CD4-positive, CD25-positive, alpha-beta regulatory T cell (primary cell): Measurements from ENCODE around the gene ZNF214. TPM values are rescaled to one million over a fixed set of nuclear protein-coding genes. Genes with fewer than 3 reads are reported as not detected.

Source experiments
- ATAC-seq, 2 donors: fragments of 150-1000 bp; cut with Tn5 transposase; one replicate each; pipeline ENCODE4 v1.10.0; 2021; ENCODE audit warnings: low read depth in 2 of 2, moderate number of reproducible peaks in 2 of 2, moderate library complexity in 1 of 2
- DNase-seq, 3 donors: peaks; one replicate each; pipeline versions ENCODE4 v3.0.0 to v3.0.0-alpha.2; 2012 to 2022; ENCODE audit warnings: mixed read lengths in 1 of 3
- H3K27ac ChIP-seq: one replicate; pipeline ENCODE4 v1.7.0; 2013; ENCODE audit warnings: mild to moderate bottlenecking, low read length; ENCODE audit not compliant: insufficient read depth, poor library complexity, severe bottlenecking
- H3K27me3 ChIP-seq: one replicate; pipeline ENCODE4 v1.7.0; 2013; ENCODE audit warnings: low read length; ENCODE audit not compliant: control insufficient read depth, insufficient read depth
- H3K36me3 ChIP-seq: one replicate; pipeline ENCODE4 v1.7.0; 2013; ENCODE audit warnings: mild to moderate bottlenecking, low read length, moderate library complexity; ENCODE audit not compliant: control insufficient read depth, insufficient read depth
- H3K4me1 ChIP-seq: 2 replicates; pipeline ENCODE4 v1.7.0; 2013; ENCODE audit warnings: mild to moderate bottlenecking, low read length; ENCODE audit not compliant: insufficient read depth, control insufficient read depth, poor library complexity, severe bottlenecking
- H3K4me3 ChIP-seq: one replicate; pipeline ENCODE4 v1.7.0; 2013; ENCODE audit warnings: low read depth, mild to moderate bottlenecking, low read length, moderate library complexity
- H3K9me3 ChIP-seq, 2 experiments: 1 replicate in 1 of 2; 2 replicates in 1 of 2; pipeline ENCODE4 v1.7.0; 2013; ENCODE audit warnings: low read length in 2 of 2, mild to moderate bottlenecking in 1 of 2, moderate library complexity in 1 of 2; ENCODE audit not compliant: control insufficient read depth in 2 of 2
- H3K27ac Mint-ChIP-seq, 3 donors: one replicate each; pipeline ENCODE4 v1.8.0; 2020 to 2022; ENCODE audit warnings: mild to moderate bottlenecking in 3 of 3, mixed read lengths in 3 of 3, moderate library complexity in 2 of 3
- H3K27me3 Mint-ChIP-seq: one replicate; pipeline ENCODE4 v1.8.0; 2022; ENCODE audit warnings: mild to moderate bottlenecking, mixed read lengths
- H3K36me3 Mint-ChIP-seq: one replicate; pipeline ENCODE4 v1.8.0; 2020; ENCODE audit warnings: mixed read lengths
- H3K4me1 Mint-ChIP-seq, 4 donors: one replicate each; pipeline ENCODE4 v1.8.0; 2020 to 2022; ENCODE audit warnings: mixed read lengths in 4 of 4, mild to moderate bottlenecking in 1 of 4
- H3K4me3 Mint-ChIP-seq, 4 donors: one replicate each; pipeline ENCODE4 v1.8.0; 2020 to 2022; ENCODE audit warnings: mild to moderate bottlenecking in 4 of 4, mixed read lengths in 4 of 4, moderate library complexity in 3 of 4
- H3K9me3 Mint-ChIP-seq, 7 donors: one replicate each; pipeline ENCODE4 v1.8.0; 2020 to 2022; ENCODE audit warnings: mixed read lengths in 7 of 7, mild to moderate bottlenecking in 3 of 7, moderate library complexity in 2 of 7
- polyA plus RNA-seq, 4 donors: library from polyadenylated mRNA; unstranded; fragments of 300-500 nt; fragmentation: Illumina TruSeq; gene quantifications; one replicate each; pipeline ENCODE4 v1.2.3, GENCODE V29; 2021
- total RNA-seq: library from RNA; stranded (reverse); gene quantifications from one replicate; pipeline ENCODE4 v1.2.3, GENCODE V29; 2022

The ZNF214 gene
- total and polyA plus RNA-seq, 5 donors from 2014 or later: not detected

GRCh38 chr11:7014118-7014517 lies 6.0 kb downstream of the ZNF214 start:
- Mint-ChIP-seq H3K27ac (no peak overlapping the region), H3K4me1 (no peaks in the 10 kb centered on the region), H3K4me3 (no peak overlapping the region), H3K36me3 (no peaks in the 10 kb centered on the region), H3K9me3 (peaks cover 0 to 1% (median 0%) of the 10 kb centered on the region in 7 donors), H3K27me3 (peaks cover 16% of the 10 kb centered on the region)
- Histone ChIP-seq H3K4me1 (no peaks in the 10 kb centered on the region), H3K9me3 (no peaks in the 10 kb centered on the region), H3K36me3 (no peaks in the 10 kb centered on the region), H3K27ac (no peak overlapping the region), H3K27me3 (no peaks in the 10 kb centered on the region), H3K4me3 (no peak overlapping the region)
- DNase-seq (no peak), ATAC-seq (no peak)

GRCh38 chr11:7004482-7004881 lies 15.7 kb downstream of the ZNF214 start:
- peaks cover 4% of the 10 kb centered on the region for H3K27me3 Mint-ChIP-seq

GRCh38 chr11:6995703-6996102 lies 24.4 kb downstream of the ZNF214 start:
- Histone ChIP-seq H3K4me3 (no peak overlapping the region), H3K27me3 (no peaks in the 10 kb centered on the region), H3K27ac (no peak overlapping the region), H3K9me3 (no peaks in the 10 kb centered on the region), H3K4me1 (no peaks in the 10 kb centered on the region), H3K36me3 (no peaks in the 10 kb centered on the region)
- Mint-ChIP-seq H3K9me3 (peaks cover 0 to 3% (median 0%) of the 10 kb centered on the region in 7 donors), H3K27ac (no peak overlapping the region), H3K36me3 (no peaks in the 10 kb centered on the region), H3K4me3 (no peak overlapping the region), H3K27me3 (no peaks in the 10 kb centered on the region), H3K4me1 (no peaks in the 10 kb centered on the region)
- no peak for DNase-seq
- ATAC-seq: no peak

More at GRCh38 chr11:7004482-7004881, 15.7 kb downstream of the ZNF214 start:
- H3K27ac Mint-ChIP-seq: no peak overlapping the region
- H3K36me3 Mint-ChIP-seq: no peaks in the 10 kb centered on the region
- H3K4me1 ChIP-seq: no peaks in the 10 kb centered on the region
- no peaks in the 10 kb centered on the region for H3K36me3 ChIP-seq
- H3K4me1 Mint-ChIP-seq: no peaks in the 10 kb centered on the region
- DNase-seq (no peak), ATAC-seq (no peak)
- H3K27me3 ChIP-seq: no peaks in the 10 kb centered on the region
- H3K27ac ChIP-seq: no peak overlapping the region
- H3K4me3 Mint-ChIP-seq: no peak overlapping the region
- peaks cover 0 to 3% (median 0%) of the 10 kb centered on the region in 7 donors for H3K9me3 Mint-ChIP-seq
- H3K4me3 ChIP-seq: no peak overlapping the region
- H3K9me3 ChIP-seq: no peaks in the 10 kb centered on the region

- no peak for ATAC-seq
- no peak overlapping the region for H3K27ac ChIP-seq
- no peaks in the 10 kb centered on the region for H3K4me1 Mint-ChIP-seq
- H3K27me3 ChIP-seq: no peaks in the 10 kb centered on the region
- no peak overlapping the region for H3K4me3 ChIP-seq
- no peaks in the 10 kb centered on the region for H3K36me3 ChIP-seq
- H3K9me3 Mint-ChIP-seq: peaks cover 0 to under 1% (median 0%) of the 10 kb centered on the region in 7 donors
- no peak overlapping the region for H3K27ac Mint-ChIP-seq
- no peak for DNase-seq
- H3K9me3 ChIP-seq: no peaks in the 10 kb centered on the region
- no peaks in the 10 kb centered on the region for H3K36me3 Mint-ChIP-seq
- H3K4me3 Mint-ChIP-seq: no peak overlapping the region
- no peaks in the 10 kb centered on the region for H3K27me3 Mint-ChIP-seq
- no peaks in the 10 kb centered on the region for H3K4me1 ChIP-seq
These were observed 27.4 kb downstream of the ZNF214 start for GRCh38 chr11:6992457-6993417.

GRCh38 chr11:6992026-6992425 lies 28.1 kb downstream of the ZNF214 start:
- no peaks in the 10 kb centered on the region for H3K9me3 ChIP-seq
- H3K27ac ChIP-seq: no peak overlapping the region
- H3K36me3 Mint-ChIP-seq: no peaks in the 10 kb centered on the region
- no peaks in the 10 kb centered on the region for H3K27me3 ChIP-seq
- H3K4me1 ChIP-seq: no peaks in the 10 kb centered on the region
- H3K9me3 Mint-ChIP-seq: no peaks in the 10 kb centered on the region
- ATAC-seq: no peak
- no peak overlapping the region for H3K4me3 Mint-ChIP-seq
- no peaks in the 10 kb centered on the region for H3K4me1 Mint-ChIP-seq
- H3K27me3 Mint-ChIP-seq: no peaks in the 10 kb centered on the region
- DNase-seq: no peak
- no peaks in the 10 kb centered on the region for H3K36me3 ChIP-seq
- no peak overlapping the region for H3K27ac Mint-ChIP-seq
- H3K4me3 ChIP-seq: no peak overlapping the region

- Histone ChIP-seq H3K27ac (no peak overlapping the region), H3K4me3 (no peak overlapping the region), H3K4me1 (no peaks in the 10 kb centered on the region), H3K27me3 (no peaks in the 10 kb centered on the region), H3K9me3 (no peaks in the 10 kb centered on the region), H3K36me3 (no peaks in the 10 kb centered on the region)
- DNase-seq (no peak), ATAC-seq (no peak)
- H3K36me3 Mint-ChIP-seq: no peaks in the 10 kb centered on the region
- no peak overlapping the region for H3K27ac Mint-ChIP-seq
- no peaks in the 10 kb centered on the region for H3K4me1 Mint-ChIP-seq
- H3K9me3 Mint-ChIP-seq: peaks cover 0 to 3% (median 0%) of the 10 kb centered on the region in 7 donors
- H3K4me3 Mint-ChIP-seq: no peak overlapping the region
- no peaks in the 10 kb centered on the region for H3K27me3 Mint-ChIP-seq
These were observed 28.9 kb downstream of the ZNF214 start for GRCh38 chr11:6991227-6991626.

GRCh38 chr11:6988506-6988905 lies 31.6 kb downstream of the ZNF214 start:
- Histone ChIP-seq H3K9me3 (no peaks in the 10 kb centered on the region), H3K4me3 (no peak overlapping the region), H3K27ac (no peak overlapping the region), H3K36me3 (no peaks in the 10 kb centered on the region), H3K4me1 (no peaks in the 10 kb centered on the region), H3K27me3 (no peaks in the 10 kb centered on the region)
- DNase-seq (no peak), ATAC-seq (no peak)
- Mint-ChIP-seq H3K9me3 (peaks cover 0 to 5% (median 0%) of the 10 kb centered on the region in 7 donors), H3K36me3 (no peaks in the 10 kb centered on the region), H3K4me3 (no peak overlapping the region), H3K27ac (no peak overlapping the region), H3K27me3 (no peaks in the 10 kb centered on the region), H3K4me1 (no peaks in the 10 kb centered on the region)

GRCh38 chr11:6986487-6986886 lies 33.7 kb downstream of the ZNF214 start:
- Histone ChIP-seq H3K36me3 (no peaks in the 10 kb centered on the region), H3K4me3 (no peak overlapping the region), H3K4me1 (no peaks in the 10 kb centered on the region), H3K9me3 (no peaks in the 10 kb centered on the region), H3K27me3 (no peaks in the 10 kb centered on the region), H3K27ac (no peak overlapping the region)
- H3K27me3 Mint-ChIP-seq: no peaks in the 10 kb centered on the region
- H3K9me3 Mint-ChIP-seq: peaks cover 0 to 5% (median 0%) of the 10 kb centered on the region in 7 donors
- no peak overlapping the region for H3K27ac Mint-ChIP-seq
- DNase-seq: no peak
- no peak overlapping the region for H3K4me3 Mint-ChIP-seq
- H3K36me3 Mint-ChIP-seq: no peaks in the 10 kb centered on the region
- H3K4me1 Mint-ChIP-seq: no peaks in the 10 kb centered on the region
- no peak for ATAC-seq
